ENCODE measurements around the gene IQCM.

IQCM gene

GRCh38 chr4:149766135-149766534 lies 49.5 kb downstream of the IQCM start:
- DNase-seq, result no peak

- DNase-seq, result peak in 1 of 2 experiments; percentile 10
These were observed 50.0 kb downstream of the IQCM start for GRCh38 chr4:149765630-149766029.

GRCh38 chr4:149755969-149756368 lies 59.7 kb downstream of the IQCM start:
- no peak for DNase-seq

- no peak for DNase-seq
These were observed 61.1 kb downstream of the IQCM start for GRCh38 chr4:149754526-149754925.

- no peak for DNase-seq
These were observed 62.9 kb downstream of the IQCM start for GRCh38 chr4:149752729-149753128.

- DNase-seq, result no peak
These were observed 64.5 kb downstream of the IQCM start for GRCh38 chr4:149751174-149751573.

GRCh38 chr4:149749784-149750183 lies 65.9 kb downstream of the IQCM start:
- no peak for DNase-seq

- DNase-seq, result no peak
These were observed 68.0 kb downstream of the IQCM start for GRCh38 chr4:149747646-149748045.

- DNase-seq, result no peak
These were observed 69.4 kb downstream of the IQCM start for GRCh38 chr4:149746276-149746675.

- no peak for DNase-seq
These were observed 74.3 kb downstream of the IQCM start for GRCh38 chr4:149741186-149741831.

- no peak for DNase-seq
These were observed 77.5 kb downstream of the IQCM start for GRCh38 chr4:149738156-149738555.

GRCh38 chr4:149735796-149736195 lies 79.8 kb downstream of the IQCM start:
- DNase-seq, result no peak

- no peak for DNase-seq
These were observed 87.2 kb downstream of the IQCM start for GRCh38 chr4:149728444-149728843.

- DNase-seq, result no peak
These were observed 88.0 kb downstream of the IQCM start for GRCh38 chr4:149727663-149728062.

GRCh38 chr4:149723065-149723464 lies 92.6 kb downstream of the IQCM start:
- no peak for DNase-seq

- no peak for DNase-seq
These were observed 95.8 kb downstream of the IQCM start for GRCh38 chr4:149719806-149720205.

- no peak for DNase-seq
These were observed 96.3 kb downstream of the IQCM start for GRCh38 chr4:149719357-149719756.

GRCh38 chr4:149718500-149718899 lies 97.1 kb downstream of the IQCM start:
- no peak for DNase-seq

GRCh38 chr4:149716728-149717127 lies 98.9 kb downstream of the IQCM start:
- DNase-seq, result no peak

- no peak for DNase-seq
These were observed 99.6 kb downstream of the IQCM start for GRCh38 chr4:149715822-149716585.

GRCh38 chr4:149713031-149713430 lies 102.6 kb downstream of the IQCM start:
- DNase-seq, result no peak

- no peak for DNase-seq
These were observed 103.9 kb downstream of the IQCM start for GRCh38 chr4:149711593-149712365.

GRCh38 chr4:149709640-149710039 lies 106.0 kb downstream of the IQCM start:
- DNase-seq, result no peak

Measured in SW 1271 (cell line).